GM19043 (cell line): ENCODE results near the gene RPN1.
"Not testable (repeated sequence)": the region's sequence is repeated elsewhere in the genome, so short reads cannot be mapped to it uniquely, and the experiment has no call there.

Experiments used
- ATAC-seq: cut with Tn5 transposase; IDR thresholded peaks from one replicate; pipeline ENCODE4 v1.9.1; 2021; ENCODE audit warnings: low read depth; ENCODE audit not compliant: unreplicated experiment

RPN1 gene

DNA sequence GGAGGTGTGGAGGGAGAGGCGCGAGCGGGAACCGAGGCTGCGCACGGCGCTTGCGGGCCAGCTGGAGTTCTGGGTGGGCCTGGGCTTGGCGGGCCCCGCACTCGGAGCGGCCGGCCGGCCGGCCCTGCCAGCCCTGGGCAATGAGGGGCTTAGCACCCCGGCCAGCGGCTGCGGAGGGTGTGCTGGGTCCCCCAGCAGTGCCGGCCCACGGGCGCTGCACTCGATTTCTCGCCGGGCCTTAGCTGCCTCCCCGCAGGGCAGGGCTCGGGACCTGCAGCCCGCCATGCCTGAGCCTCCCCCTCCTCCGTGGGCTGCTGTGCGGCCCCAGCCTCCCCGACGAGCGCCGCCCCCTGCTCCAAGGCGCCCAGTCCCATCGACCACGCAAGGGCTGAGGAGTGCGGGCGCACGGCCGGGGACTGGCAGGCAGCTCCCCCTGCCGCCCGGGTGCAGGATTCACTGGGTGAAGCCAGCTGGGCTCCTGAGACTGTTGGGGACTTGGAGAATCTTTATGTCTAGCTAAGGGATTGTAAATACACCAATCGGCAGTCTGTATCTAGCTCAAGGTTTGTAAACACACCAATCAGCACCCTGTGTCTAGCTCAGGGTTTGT, 2.9 kb upstream of the RPN1 start:
- not testable (repeated sequence) for ATAC-seq

- ATAC-seq = no peak
Observed at GRCh38 chr3:128648940-128649663, 1.5 kb downstream of the RPN1 start.

DNA sequence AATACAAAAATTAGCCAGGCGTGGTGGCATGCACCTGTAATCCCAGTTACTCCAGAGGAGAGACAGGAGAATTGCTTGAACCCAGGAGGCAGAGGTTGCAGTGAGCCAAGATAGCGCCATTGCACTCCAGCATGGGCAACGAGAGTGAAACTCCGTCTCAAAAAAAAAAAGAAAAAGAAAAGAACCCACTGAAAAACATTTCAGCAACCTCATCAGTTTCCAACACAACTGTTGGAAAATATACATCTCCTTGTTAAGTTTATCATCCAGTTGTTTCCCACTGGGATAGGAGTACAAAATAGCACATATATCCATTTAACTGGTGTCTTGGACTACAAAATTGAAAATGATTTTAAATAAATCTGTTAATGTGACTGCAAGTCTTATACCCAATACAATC, 2.2 kb downstream of the RPN1 start:
- ATAC-seq = no peak

DNA sequence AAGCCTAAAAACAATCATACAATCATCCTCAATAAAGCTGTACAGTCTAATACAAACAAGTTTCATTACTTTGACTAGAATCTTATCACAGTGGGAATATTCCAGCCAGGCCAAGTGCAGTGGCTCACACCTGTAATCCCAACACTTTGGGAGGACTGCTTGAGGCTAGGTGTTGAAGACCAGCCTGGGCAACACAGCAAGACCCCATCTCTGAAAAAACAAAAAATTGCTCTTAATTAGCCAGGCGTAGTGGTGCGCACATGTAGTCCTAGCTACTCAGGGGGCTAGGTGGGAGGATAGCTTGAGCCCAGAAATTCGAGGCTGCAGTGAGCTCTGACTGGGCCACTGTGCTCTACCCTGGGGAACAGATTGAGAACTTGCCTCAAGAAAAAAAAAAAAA, 3.3 kb downstream of the RPN1 start:
- ATAC-seq = no peak

DNA sequence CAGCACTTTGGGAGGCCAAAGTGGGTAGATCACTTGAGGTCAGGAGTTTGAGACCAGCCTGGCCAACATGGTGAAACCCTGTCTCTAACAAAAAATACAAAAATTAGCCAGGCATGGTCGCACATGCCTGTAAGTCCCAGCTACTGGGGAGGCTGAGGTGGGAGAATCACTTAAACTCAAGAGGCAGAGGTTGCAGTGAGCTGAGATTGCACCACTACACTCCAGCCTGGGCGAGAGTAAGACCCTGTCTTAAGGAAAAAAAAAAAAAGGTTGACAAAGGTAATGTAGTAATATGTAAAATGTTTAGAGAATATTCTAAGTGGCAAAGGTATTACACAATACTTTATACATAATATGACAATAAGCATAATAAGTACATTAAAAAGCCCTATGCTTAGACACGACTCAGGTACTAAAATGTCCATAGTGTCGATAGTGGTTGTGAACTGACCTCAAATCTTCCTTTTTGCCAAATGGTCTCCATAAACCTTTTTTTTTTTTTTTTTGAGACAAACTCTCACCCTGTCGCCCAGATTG, 16.5 kb downstream of the RPN1 start:
- no peak for ATAC-seq

DNA sequence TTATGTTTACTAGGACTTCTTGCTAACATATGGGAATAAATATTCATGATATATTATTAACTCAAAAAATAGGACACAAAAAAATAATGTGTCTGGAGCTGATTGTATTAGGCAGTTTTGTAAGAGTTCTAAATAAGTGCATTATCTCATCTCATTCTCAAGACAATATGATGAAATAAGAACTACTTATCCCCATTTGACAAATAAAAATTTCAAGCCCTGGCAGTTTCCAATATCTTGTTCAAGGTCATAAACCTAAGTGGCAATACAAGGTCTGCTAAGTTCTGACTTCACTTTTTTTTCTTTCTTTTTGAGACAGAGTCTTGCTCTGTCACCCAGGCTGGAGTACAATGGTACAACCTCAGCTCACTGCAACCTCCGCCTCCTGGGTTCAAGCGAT, 18.3 kb downstream of the RPN1 start:
- no peak for ATAC-seq

- no peak for ATAC-seq
Observed at GRCh38 chr3:128629936-128630335, 20.7 kb downstream of the RPN1 start.

DNA sequence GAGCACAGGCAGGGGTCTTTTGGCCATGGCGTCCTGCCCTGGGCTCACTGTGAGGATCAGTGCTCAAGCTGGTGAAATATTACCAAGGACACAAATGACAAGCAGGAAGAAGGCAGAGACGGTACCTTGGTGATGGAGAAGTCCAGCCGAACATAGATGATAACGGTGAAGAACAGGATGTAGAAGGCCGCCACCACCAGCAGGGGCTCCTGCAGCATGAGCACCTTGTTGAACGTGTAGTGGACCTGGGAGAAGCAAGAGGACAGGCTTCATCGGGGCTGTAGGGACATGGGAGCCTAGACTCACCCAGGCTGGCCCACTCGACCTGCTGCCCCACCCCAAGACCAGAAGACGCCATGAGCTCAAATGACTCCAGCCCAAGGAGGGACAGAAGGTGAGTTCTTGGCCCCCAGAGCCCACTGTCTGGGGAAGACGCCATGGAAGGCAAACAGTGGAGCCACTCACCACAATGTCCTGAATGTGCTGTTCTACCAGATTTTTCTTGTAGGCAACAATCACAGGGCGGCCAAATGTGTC, 25.1 kb downstream of the RPN1 start:
- no peak for ATAC-seq

DNA sequence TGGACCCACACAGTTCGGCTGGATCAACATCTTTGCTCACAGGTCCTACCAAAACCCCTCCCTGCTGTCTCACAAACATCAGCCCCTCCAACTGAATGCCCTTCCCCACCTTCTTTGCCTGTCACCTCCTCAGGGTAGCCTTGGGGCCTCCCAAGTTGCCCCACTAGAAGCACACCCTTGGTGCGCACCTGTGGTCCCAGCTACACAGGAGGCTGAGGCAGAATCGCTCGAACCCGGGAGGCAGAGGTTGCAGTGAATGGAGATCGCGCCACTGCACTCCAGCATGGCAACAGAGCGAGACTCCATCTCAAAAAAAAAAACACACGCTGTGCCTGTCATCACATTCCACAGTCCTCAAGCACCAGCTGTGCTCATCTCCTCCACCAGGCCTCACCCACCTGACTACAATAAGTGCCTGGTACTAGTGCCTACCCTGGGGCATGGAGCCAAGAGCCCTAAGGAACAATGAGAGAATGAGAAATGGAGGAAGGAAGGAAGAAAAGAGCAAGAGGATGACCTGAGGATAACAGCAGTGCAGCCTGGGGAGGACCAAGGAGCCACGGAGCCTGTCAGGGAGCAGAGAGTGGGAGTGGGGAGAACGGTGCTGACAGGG, 26.0 kb downstream of the RPN1 start:
- no peak for ATAC-seq

DNA sequence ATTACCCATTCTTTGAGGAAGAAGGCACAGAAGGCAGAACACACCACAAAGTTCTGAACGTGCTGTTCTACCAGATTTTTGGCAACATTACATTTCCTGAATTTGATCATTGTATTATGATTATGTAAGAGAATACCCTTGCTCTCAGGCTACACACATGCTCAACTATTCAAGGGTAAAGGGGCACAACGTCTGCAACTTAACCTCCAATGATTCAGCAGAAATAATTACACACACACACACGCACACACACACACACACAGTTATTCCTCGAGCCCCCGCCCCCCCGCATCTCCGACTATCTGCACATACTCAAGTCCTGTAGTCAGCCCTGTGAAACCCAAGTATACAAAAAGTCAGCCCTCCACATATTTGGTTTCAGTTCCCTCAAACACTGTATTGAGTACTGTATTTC, 26.8 kb downstream of the RPN1 start:
- ATAC-seq = no peak

DNA sequence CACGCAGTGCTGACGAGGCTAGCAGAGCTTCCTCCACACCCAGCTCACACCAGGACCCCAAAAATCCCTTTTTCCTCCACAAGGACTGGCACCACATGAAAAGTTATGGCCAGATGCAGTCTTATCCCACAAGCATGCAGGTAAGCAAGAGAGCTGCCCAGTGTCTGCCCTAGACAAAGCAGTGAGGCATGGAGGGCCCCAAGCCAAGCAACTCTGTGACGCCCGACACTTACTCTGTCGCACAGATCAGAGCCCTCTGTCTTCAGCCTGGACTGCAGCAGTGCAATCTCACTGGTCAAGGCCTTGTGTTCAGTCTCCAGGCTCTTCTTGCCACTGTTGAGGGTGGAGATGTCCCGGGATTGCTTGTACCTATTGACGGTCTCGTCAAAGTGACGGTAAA, 28.7 kb downstream of the RPN1 start:
- no peak for ATAC-seq

DNA sequence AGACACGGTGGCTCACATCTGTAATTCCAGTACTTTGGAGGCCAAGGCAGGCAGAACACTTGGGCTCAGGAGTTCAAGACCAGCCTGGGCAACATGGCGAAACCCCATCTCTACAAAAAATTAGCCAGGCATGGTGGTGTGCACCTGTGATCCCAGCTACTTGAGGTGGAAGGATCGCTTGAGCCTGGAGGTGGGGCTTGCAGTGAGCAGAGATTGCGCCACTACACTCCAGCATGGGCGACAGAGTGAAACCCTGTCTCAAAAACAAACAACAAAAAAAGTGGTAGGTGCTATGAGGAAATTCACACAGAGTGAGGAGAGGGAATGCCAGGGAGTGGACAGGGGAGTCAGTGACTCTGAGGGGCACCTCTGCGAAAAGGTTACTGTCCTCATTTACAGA, 29.4 kb downstream of the RPN1 start:
- no peak for ATAC-seq

DNA sequence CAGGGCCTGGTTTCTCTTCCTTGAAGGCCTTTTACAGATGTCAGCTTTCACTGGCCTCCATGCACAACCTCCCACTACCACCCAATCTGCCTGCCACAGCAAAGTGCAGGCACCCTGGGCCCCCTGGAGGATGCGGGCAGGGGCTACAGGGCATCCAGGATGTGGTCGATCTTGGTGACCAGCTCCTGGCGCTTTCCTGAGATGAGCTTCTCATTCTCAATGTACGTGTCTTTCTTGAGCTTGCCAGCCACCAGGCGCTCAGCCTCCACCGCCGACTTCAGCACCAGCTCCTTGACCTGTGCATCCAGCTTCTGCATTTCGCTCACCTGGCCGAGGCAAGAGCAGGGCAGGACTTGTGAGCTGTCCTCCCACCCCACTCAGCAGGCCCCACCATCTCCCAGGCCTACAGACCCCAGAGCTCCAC, 30.3 kb downstream of the RPN1 start:
- ATAC-seq = no peak

- ATAC-seq = no peak
Observed at GRCh38 chr3:128619146-128619890, 31.3 kb downstream of the RPN1 start.

DNA sequence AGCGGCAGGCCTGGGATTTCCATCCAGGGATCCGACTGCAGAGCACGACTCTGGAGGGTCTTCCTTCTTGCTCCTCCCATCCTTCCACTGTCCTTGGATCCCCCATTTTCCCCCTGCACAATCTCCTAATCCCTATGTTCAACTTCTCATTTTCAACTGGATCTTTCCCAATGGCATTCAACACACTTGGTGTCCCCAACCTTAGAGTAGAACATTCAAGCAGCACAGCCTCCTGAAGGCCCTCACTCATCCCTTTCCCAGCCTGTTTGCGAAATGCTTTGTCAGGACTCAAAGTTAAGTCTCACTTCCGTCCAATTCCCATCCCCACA, 32.3 kb downstream of the RPN1 start:
- ATAC-seq = no peak

- peak; percentile 89 for ATAC-seq
Observed at GRCh38 chr3:128617557-128618397, 32.8 kb downstream of the RPN1 start.

- no peak for ATAC-seq
Observed at GRCh38 chr3:128617270-128617556, 33.4 kb downstream of the RPN1 start.

DNA sequence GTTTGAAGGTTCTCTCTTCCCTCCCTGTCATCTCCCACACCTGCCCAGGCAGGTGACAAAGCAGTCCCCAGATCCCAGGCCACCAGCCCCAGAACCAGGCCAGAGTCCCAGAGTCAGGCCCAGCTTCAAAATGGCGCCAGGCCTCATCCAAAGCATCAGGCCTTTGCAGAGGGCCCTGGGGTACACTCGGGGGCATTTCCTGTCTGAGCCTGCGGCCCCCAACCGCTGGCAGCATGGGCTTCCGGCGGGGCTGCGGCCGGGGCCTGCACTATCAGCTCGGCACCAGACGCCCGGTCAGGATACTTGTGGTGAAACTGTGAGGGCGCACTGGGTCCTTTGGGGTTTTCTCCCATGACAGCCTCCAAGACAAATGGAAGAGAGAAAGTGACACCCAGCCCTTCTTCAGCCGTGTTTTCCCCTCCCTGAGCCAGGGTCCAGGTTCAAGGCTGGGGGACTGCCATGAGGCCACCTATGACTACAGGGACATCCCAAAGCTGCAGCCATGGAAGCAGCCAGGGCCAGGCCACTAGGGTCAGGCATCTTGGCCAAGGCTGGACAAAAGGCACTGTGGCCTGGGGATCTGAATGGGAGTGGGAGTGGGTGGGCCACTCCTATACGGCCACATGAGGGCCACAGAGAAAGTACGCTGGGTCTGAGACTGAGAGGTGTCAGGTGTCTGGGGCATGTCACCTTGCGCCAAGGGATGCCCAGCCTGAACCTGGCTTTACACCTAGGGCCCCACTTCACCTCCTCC, 33.9 kb downstream of the RPN1 start:
- no peak for ATAC-seq

DNA sequence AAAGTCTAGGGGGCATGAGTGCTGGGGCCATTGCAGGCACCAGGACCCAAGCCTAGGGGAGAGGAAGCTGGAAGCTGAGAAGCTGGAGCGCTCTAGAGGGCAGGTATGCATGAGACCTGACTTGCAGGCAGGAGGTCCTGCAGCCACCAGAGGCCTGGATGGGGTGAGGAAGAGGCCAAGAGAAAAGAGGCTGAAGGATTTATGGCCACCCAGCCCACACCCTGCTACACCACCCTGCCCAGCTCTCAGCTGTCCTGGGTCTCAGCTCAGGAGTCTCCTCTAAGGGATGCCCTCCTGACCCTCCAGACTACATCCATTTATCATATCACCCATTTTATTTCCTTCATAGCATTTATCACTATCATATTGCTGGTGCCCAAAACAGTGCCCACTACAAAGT, 36.5 kb downstream of the RPN1 start:
- no peak for ATAC-seq
